HG03280 (cell line): ENCODE measurements around the gene HADHB.
"Not testable (repeated sequence)": the region's sequence is repeated elsewhere in the genome, so short reads cannot be mapped to it uniquely, and the experiment has no call there.

ENCODE experiments used
- ATAC-seq: cut with Tn5 transposase; IDR thresholded peaks from one replicate; pipeline ENCODE4 v1.9.1; 2021; ENCODE audit warnings: mild to moderate bottlenecking, moderate library complexity; ENCODE audit not compliant: unreplicated experiment

Gene HADHB

DNA sequence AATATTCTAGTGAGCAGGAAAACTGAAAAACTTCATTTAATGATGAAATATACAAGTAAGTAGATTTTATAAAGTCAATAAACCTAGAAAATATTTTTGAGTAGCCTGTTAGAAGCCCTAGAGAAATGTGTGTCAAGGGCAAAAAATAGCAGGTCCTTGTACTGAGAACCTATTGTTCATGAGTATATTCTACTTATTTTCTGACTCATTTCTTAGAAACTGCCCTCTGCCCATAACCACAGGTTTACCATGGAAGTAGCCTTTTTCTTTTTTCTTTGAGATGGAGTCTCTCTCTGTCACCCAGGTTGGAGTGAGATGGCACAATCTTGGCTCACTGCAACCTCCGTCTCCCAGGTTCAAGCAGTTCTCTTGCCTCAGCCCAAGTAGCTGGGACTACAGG is 81.8 kb downstream of the HADHB start:
- ATAC-seq = no peak

DNA sequence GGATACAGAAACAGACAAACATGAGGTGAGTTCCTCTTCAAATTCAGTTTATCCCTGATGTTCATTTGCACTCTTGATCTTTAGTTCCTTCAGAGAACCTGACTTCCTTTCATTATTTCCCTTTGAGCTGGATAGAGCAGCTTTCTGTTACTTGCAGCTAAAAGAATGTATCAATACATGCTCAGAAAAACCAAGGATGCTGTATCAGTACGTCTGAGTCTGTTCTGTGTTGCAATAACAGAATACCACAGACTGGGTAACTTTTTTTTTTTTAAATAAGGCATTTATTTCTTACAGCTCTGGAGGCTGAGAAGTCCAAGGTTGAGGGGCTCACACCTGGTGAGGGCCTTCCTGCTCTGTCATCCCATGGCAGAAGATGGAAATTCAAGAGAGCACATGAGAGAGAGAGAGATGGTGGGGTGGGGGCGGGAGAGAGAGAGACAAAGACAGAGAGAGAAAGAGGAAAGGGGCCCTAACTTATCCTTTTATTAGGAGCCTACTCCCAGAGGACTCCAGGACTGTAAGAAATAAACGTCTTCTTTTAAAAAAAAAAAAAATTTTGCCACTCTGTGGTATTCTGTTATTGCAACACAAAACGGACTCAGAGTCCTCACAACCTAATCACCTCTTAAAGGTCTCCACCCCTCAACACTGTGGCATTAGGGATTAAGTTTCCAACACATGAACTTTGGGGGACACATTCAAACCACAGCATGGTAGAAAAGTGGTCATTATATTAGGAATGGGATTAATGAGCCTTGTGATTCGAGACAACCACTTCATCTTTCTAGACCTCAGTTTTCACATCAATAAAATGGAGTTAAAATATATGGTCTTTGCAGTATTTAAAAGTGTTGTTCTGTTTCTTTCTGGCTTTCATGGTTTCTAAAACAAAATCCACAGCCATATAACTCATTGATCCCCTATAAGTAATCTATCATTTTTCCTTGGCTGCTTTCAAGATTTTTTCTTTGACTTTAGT is 82.8 kb downstream of the HADHB start:
- ATAC-seq = no peak

DNA sequence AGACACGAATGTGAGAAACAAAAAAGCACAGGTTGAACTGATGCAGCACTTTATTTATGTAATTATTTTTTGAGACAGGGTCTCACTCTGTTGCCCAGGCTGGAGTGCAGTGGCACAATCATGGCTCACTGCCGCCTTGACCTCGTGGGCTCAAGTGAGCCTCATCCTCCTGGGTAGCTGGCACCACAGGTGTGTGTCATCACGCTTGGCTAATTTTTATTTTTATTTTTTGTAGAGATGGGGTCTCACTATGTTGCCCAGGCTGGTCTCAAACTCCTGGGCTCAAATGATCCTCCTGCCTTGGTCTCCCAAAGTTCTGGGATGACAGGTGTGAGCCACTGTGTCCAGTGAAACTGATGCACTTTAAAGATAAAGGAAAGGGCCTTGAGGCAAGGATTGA is 84.3 kb downstream of the HADHB start:
- ATAC-seq = not testable (repeated sequence)

- ATAC-seq = peak; percentile 74
Measured at GRCh38 chr2:26330114-26330549, 85.4 kb downstream of the HADHB start.

- ATAC-seq = no peak
Measured at GRCh38 chr2:26330604-26331003, 85.9 kb downstream of the HADHB start.

- not testable (repeated sequence) for ATAC-seq
Measured at GRCh38 chr2:26331321-26331720, 86.6 kb downstream of the HADHB start.

DNA sequence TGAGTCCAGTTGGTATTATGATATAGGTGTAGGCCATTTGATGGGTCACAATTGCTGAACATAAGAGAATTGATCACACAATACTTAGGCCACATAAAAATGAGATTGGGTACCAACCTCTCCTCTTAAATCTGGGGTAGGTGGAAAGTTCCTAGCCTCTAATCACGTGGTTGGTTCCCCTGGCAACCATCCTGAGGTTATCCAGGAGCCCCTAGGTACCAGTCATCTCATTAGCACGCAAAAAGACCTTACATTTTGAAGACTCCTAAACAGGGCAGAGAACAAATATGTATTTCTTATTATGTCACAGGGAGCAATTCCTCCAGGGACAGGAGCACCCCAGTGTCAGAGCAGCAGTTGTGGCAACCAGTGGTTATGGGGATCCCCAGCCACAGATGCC is 88.6 kb downstream of the HADHB start:
- ATAC-seq = no peak

- no peak for ATAC-seq
Measured at GRCh38 chr2:26335231-26335630, 90.5 kb downstream of the HADHB start.

DNA sequence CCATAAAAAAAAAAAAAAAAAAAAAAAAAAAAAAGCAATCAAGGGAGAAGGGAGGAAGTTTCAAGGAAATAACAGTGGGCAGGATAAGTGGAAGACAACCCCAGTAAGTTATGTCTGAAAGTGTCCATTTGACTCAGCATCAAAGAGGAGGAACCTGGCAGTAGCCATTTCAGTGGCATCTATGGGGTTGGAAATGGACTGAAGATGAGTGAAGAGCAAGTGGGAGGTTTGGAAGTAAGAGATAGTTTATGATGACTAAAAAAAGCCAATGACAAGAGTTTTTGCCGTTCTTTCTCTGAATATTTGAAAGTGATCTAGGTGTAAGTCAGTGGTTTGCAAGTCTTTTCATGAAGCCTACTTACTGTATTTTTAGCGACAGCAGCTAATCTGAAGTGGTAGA is 92.0 kb downstream of the HADHB start:
- ATAC-seq = no peak

- ATAC-seq = no peak
Measured at GRCh38 chr2:26337298-26337697, 92.6 kb downstream of the HADHB start.
